Cortex of kidney (tissue), 1 donor: Measurements from ENCODE around the gene FAM43A.

Experiments used
- DNase-seq: peaks from one replicate; lab custom pipeline; 2025; lab: John Stamatoyannopoulos, UW

The FAM43A gene

GRCh38 chr3:194711286-194711685 is 25.6 kb downstream of the FAM43A start:
- no peak for DNase-seq

GRCh38 chr3:194711913-194712312 is 26.2 kb downstream of the FAM43A start:
- no peak for DNase-seq

- DNase-seq: no peak
Observed at GRCh38 chr3:194713299-194714136, 27.8 kb downstream of the FAM43A start.

- no peak for DNase-seq
Observed at GRCh38 chr3:194714137-194714455, 28.4 kb downstream of the FAM43A start.

GRCh38 chr3:194714564-194714963 is 28.9 kb downstream of the FAM43A start:
- DNase-seq: no peak

- DNase-seq: no peak
Observed at GRCh38 chr3:194715022-194715800, 29.5 kb downstream of the FAM43A start.

- DNase-seq: no peak
Observed at GRCh38 chr3:194718079-194718478, 32.4 kb downstream of the FAM43A start.

GRCh38 chr3:194720048-194720447 is 34.4 kb downstream of the FAM43A start:
- DNase-seq: no peak

- DNase-seq: no peak
Observed at GRCh38 chr3:194723846-194724618, 38.3 kb downstream of the FAM43A start.

GRCh38 chr3:194725346-194725745 is 39.7 kb downstream of the FAM43A start:
- DNase-seq: no peak

- DNase-seq: no peak
Observed at GRCh38 chr3:194727435-194728128, 41.9 kb downstream of the FAM43A start.

- DNase-seq: no peak
Observed at GRCh38 chr3:194728986-194729385, 43.3 kb downstream of the FAM43A start.

GRCh38 chr3:194730365-194730764 is 44.7 kb downstream of the FAM43A start:
- no peak for DNase-seq

- no peak for DNase-seq
Observed at GRCh38 chr3:194731506-194732073, 45.9 kb downstream of the FAM43A start.

- DNase-seq: no peak
Observed at GRCh38 chr3:194732617-194733016, 46.9 kb downstream of the FAM43A start.

GRCh38 chr3:194736277-194736895 is 50.7 kb downstream of the FAM43A start:
- no peak for DNase-seq

GRCh38 chr3:194736896-194737600 is 51.4 kb downstream of the FAM43A start:
- no peak for DNase-seq
